H1 (cell line): ENCODE data around the gene PPP1R15B. TPM values are rescaled to one million over a fixed set of nuclear protein-coding genes. Genes with fewer than 3 reads are reported as not detected.

Experiments used
- CTCF ChIA-PET: fragments of 300-600 bp; sonication (Branson Sonifier 250); formaldehyde crosslinking; loops from one replicate; lab custom pipeline; 2021; ENCODE audit not compliant: partially characterized antibody; lab: Charles Lee
- POLR2A ChIA-PET: fragments of 300-600 bp; sonication (Branson Sonifier 250); formaldehyde crosslinking; loops from one replicate; lab custom pipeline; 2021; ENCODE audit warnings: inconsistent platforms; ENCODE audit not compliant: partially characterized antibody; lab: Charles Lee
- DNase-seq, 2 experiments: peaks; one replicate each; pipeline versions ENCODE4 v3.0.0 to v3.0.0-alpha.2; 2010 to 2022; ENCODE audit warnings: low spot score in 2 of 2, low read depth in 1 of 2, mixed read lengths in 1 of 2
- FAIRE-seq: peaks from 2 replicates; lab custom pipeline; 2011; peaks lifted over from hg19 to GRCh38; lab: Jason Lieb, UNC
- H2AFZ ChIP-seq: 2 replicates; pipeline ENCODE4 v1.8.1; 2012; ENCODE audit warnings: low read length, inconsistent platforms
- H2AK5ac ChIP-seq: 2 replicates; pipeline ENCODE4 v1.6.1; 2013; ENCODE audit warnings: low read depth, low read length
- H2BK120ac ChIP-seq: replicated peaks from 2 replicates; pipeline ENCODE3; 2013; ENCODE audit warnings: low read depth, low read length, inconsistent platforms
- H2BK12ac ChIP-seq: 2 replicates; pipeline ENCODE4 v1.6.1; 2013; ENCODE audit warnings: low read depth, low read length
- H2BK15ac ChIP-seq: 2 replicates; pipeline ENCODE4 v1.6.1; 2013; ENCODE audit warnings: low read length
- H2BK20ac ChIP-seq: 2 replicates; pipeline ENCODE4 v1.6.1; 2013; ENCODE audit warnings: low read length
- H2BK5ac ChIP-seq: 2 replicates; pipeline ENCODE4 v1.6.1; 2013; ENCODE audit warnings: low read depth, low read length
- H3K14ac ChIP-seq: 2 replicates; pipeline ENCODE4 v1.6.1; 2013; ENCODE audit warnings: inconsistent platforms; ENCODE audit not compliant: insufficient read length
- H3K18ac ChIP-seq: 2 replicates; pipeline ENCODE4 v1.6.1; 2013; ENCODE audit warnings: low read length; ENCODE audit errors: extremely low read depth
- H3K23ac ChIP-seq: 2 replicates; pipeline ENCODE4 v1.6.1; 2013; ENCODE audit warnings: inconsistent platforms; ENCODE audit not compliant: insufficient read length
- H3K23me2 ChIP-seq: 2 replicates; pipeline ENCODE4 v1.6.1; 2013; ENCODE audit warnings: low read depth, low read length
- H3K27ac ChIP-seq: 2 replicates; pipeline ENCODE4 v1.6.1; 2011; ENCODE audit warnings: low read depth, low read length, inconsistent platforms
- H3K27me3 ChIP-seq, 4 experiments: replicated peaks in 1 of 4; 1 replicate in 1 of 4; 2 replicates in 3 of 4; pipeline versions ENCODE4 v1.6.1 to v1.8.1; 2011 to 2013; ENCODE audit warnings: low read length in 3 of 4, mild to moderate bottlenecking in 3 of 4, inconsistent platforms in 2 of 4, mixed read lengths in 2 of 4, moderate library complexity in 1 of 4; ENCODE audit not compliant: control insufficient read depth in 3 of 4, insufficient read depth in 3 of 4; ENCODE audit errors: extremely low read depth in 1 of 4
- H3K36me3 ChIP-seq, 4 experiments: 2 replicates each; pipeline versions ENCODE4 v1.6.1 to v1.8.1; 2011 to 2013; ENCODE audit warnings: mild to moderate bottlenecking in 4 of 4, low read length in 3 of 4, moderate library complexity in 2 of 4, control low read depth in 1 of 4, inconsistent platforms in 1 of 4; ENCODE audit not compliant: insufficient read depth in 4 of 4, control insufficient read depth in 2 of 4
- H3K4ac ChIP-seq: replicated peaks from 2 replicates; pipeline ENCODE3; 2013; ENCODE audit warnings: low read length, low read depth, mixed read lengths, inconsistent platforms; ENCODE audit not compliant: insufficient read length
- H3K4me1 ChIP-seq, 4 experiments: replicated peaks in 1 of 4; 1 replicate in 1 of 4; 2 replicates in 3 of 4; pipeline versions ENCODE4 v1.6.1 to v1.8.1; 2011 to 2013; ENCODE audit warnings: low read length in 3 of 4, inconsistent platforms in 2 of 4, mixed read lengths in 1 of 4; ENCODE audit not compliant: insufficient read depth in 4 of 4, control insufficient read depth in 3 of 4
- H3K4me2 ChIP-seq, 2 experiments: 2 replicates each; pipeline versions ENCODE4 v1.6.1 to v1.8.1; 2011 to 2013; ENCODE audit warnings: low read depth in 2 of 2, low read length in 2 of 2, control low read depth in 1 of 2, inconsistent platforms in 1 of 2, mild to moderate bottlenecking in 1 of 2; ENCODE audit not compliant: insufficient read depth in 1 of 2
- H3K4me3 ChIP-seq, 4 experiments: fragments of 200-600, 300-600 bp in 1 of 4; sonication (generic), shearing (Covaris generic), sonication (Bioruptor Twin) in 1 of 4; 2 replicates each; pipeline versions ENCODE4 v1.5.1 to v1.8.1; 2011 to 2016; ENCODE audit warnings: low read length in 4 of 4, low read depth in 3 of 4, control low read depth in 2 of 4, inconsistent platforms in 2 of 4, mild to moderate bottlenecking in 2 of 4, mixed read lengths in 1 of 4, moderate library complexity in 1 of 4; ENCODE audit not compliant: insufficient read depth in 2 of 4; ENCODE audit errors: extremely low read depth in 1 of 4
- H3K56ac ChIP-seq: replicated peaks from 2 replicates; pipeline ENCODE3; 2013; ENCODE audit warnings: low read depth, mild to moderate bottlenecking, mixed read lengths, low read length, inconsistent platforms; ENCODE audit not compliant: insufficient read length
- H3K79me1 ChIP-seq: 2 replicates; pipeline ENCODE4 v1.6.1; 2013; ENCODE audit warnings: low read depth, low read length, control low read depth
- H3K79me2 ChIP-seq, 2 experiments: 2 replicates each; pipeline versions ENCODE4 v1.6.1 to v1.8.1; 2012 to 2013; ENCODE audit warnings: low read length in 2 of 2, mild to moderate bottlenecking in 2 of 2, inconsistent platforms in 1 of 2; ENCODE audit not compliant: insufficient read depth in 2 of 2, control insufficient read depth in 1 of 2
- H3K9ac ChIP-seq, 4 experiments: replicated peaks in 1 of 4; 1 replicate in 1 of 4; 2 replicates in 3 of 4; pipeline versions ENCODE4 v1.6.1 to v1.8.1; 2011 to 2013; ENCODE audit warnings: low read depth in 3 of 4, low read length in 3 of 4, control low read depth in 2 of 4, mild to moderate bottlenecking in 2 of 4, moderate library complexity in 2 of 4, inconsistent platforms in 1 of 4; ENCODE audit errors: extremely low read depth in 1 of 4
- H3K9me3 ChIP-seq, 2 experiments: 2 replicates each; pipeline versions ENCODE4 v1.6.1 to v1.8.1; 2012 to 2013; ENCODE audit warnings: mild to moderate bottlenecking in 2 of 2, moderate library complexity in 2 of 2, control low read depth in 1 of 2, inconsistent platforms in 1 of 2, low read depth in 1 of 2, low read length in 1 of 2, mixed read lengths in 1 of 2; ENCODE audit not compliant: insufficient read depth in 2 of 2
- H4K20me1 ChIP-seq, 2 experiments: replicated peaks in 1 of 2; 2 replicates each; pipeline versions ENCODE3 to v1.8.1; 2011 to 2013; ENCODE audit warnings: inconsistent platforms in 2 of 2, low read length in 2 of 2, mild to moderate bottlenecking in 1 of 2; ENCODE audit not compliant: insufficient read depth in 2 of 2, control insufficient read depth in 1 of 2
- H4K5ac ChIP-seq: 2 replicates; pipeline ENCODE4 v1.6.1; 2013; ENCODE audit warnings: low read length, low read depth, mixed read lengths, inconsistent platforms; ENCODE audit not compliant: insufficient read length
- H4K8ac ChIP-seq: 2 replicates; pipeline ENCODE4 v1.8.0; 2013; ENCODE audit warnings: mild to moderate bottlenecking, moderate library complexity, low read length, inconsistent platforms; ENCODE audit not compliant: insufficient read depth; ENCODE audit errors: extremely low read depth
- H4K91ac ChIP-seq: replicated peaks from 2 replicates; pipeline ENCODE3; 2013; ENCODE audit warnings: low read length, mixed read lengths, inconsistent platforms; ENCODE audit not compliant: insufficient read length
- BRCA1 ChIP-seq: IDR thresholded peaks from 2 replicates; pipeline ENCODE4 v1.6.1; 2012; ENCODE audit warnings: low read depth, low read length, improper control_type of control experiment
- WGBS, 2 experiments: shearing (Covaris generic) in 1 of 2; methylation state at CpG; one replicate each; pipeline versions ENCODE4 v1.1.6 to v1.1.7; 2013 to 2015; ENCODE audit warnings: low lambda C conversion rate in 2 of 2, mixed read lengths in 2 of 2, inconsistent platforms in 1 of 2, low coverage in 1 of 2, missing lambda C conversion rate in 1 of 2; ENCODE audit not compliant: insufficient replicate concordance in 2 of 2, insufficient coverage in 1 of 2, insufficient read length in 1 of 2; ENCODE audit errors: extremely low coverage in 1 of 2, missing lambda C conversion rate in 1 of 2; 5-methylcytosine and 5-hydroxymethylcytosine counted together
- polyA plus RNA-seq, 7 experiments: library from polyadenylated mRNA; depleted of rRNA in 3 of 7; stranded (reverse) in 5 of 7; unstranded in 2 of 7; fragments of >200 nt in 5 of 7; fragments of 200-250 nt in 2 of 7; gene quantifications; 1 replicate in 5 of 7; 2 replicates in 1 of 7; 4 replicates in 1 of 7; pipeline versions ENCODE4 v1.2.1 to v1.2.3, GENCODE V29; 2011 to 2013; ENCODE audit warnings: missing spikeins in 2 of 7, mixed read lengths in 2 of 7
- total RNA-seq: library from RNA; stranded (reverse); fragmentation: NEBNext Ultra II Directional; extraction: Animal tissue kit (Norgen Biotek cat#: 25700); gene quantifications from 2 replicates; pipeline ENCODE4 v1.2.1, GENCODE V29; 2021
- TF ChIP-seq, protein P1 (sequence below): IDR thresholded peaks from 2 replicates; pipeline ENCODE4 v1.6.1; 2012; ENCODE audit warnings: inconsistent platforms

PPP1R15B gene
- total and polyA plus RNA-seq, 2 of the 8 experiments (the other 6 are each of a cell fraction or from before 2014, with no cell fraction given), result 14.4 to 72.2 TPM

DNA sequence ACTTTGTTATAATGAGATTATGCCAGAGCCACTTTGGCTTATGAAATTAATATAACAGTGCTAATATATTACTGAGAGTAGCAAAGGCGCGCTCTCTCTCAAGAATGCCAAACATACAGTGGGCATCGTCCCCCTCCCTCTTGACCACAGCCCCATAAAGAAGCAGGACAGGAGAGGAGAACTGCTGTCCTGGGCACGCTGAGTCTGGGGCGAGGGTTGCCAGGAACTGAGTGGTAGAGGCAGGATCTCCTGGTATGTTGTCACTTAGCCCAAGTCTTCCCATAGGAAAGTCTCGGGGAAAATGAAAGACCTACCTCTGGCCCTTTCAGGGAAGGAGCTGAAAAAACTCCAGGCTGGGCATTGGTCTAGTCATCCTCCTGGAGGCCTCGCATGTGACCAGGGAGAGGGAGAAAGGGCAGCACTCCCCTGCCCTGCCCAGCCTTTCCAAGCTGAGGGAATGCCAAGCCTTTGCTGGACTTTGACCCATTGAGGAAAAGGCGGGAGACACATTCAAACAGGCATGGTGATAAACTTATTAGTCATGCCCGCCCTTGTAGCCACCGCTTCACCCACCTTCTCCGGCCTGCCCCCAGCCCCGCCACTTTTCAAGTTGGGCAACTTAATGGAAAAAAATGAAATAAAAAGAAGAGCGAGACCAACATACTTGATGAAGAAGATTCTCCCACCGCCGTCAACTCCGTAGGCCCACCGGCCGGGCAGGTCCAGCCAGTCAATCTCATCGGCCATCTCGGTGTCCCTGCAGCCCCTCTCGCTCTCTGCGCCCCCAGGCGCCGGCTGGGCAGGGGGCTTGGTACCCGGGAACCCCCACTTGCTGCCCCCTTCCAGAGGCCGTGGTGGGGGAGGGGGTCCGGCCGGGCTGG is 34.5 kb downstream of the PPP1R15B start:
- Histone ChIP-seq H3K56ac (no peak overlapping the region), H2BK12ac (no peak overlapping the region; the same call in 1 of the 2 replicates), H2BK120ac (no peak overlapping the region), H3K4me3 (peak overlapping the region; percentile 46 to 87 (median 67)), H3K18ac (0 out of 2 replicates have a peak overlapping the region, but pooled peaks have one; percentile 64), H3K23me2 (peaks cover 8% of the 10 kb centered on the region), H4K5ac (no peak overlapping the region), H3K79me1 (no peaks in the 10 kb centered on the region)
- CTCF ChIA-PET, result interaction anchor here (0.7 to 11.3 kb wide), 12 partner anchors 10 to 185 kb away, joined by 3 to 107 read pairs (median 4); partner anchors contain the start of genes GOLT1A and PLEKHA6
- POLR2A ChIA-PET, result interaction anchor here (0.6 to 1.6 kb wide), 7 partner anchors 12 to 163 kb away, joined by 3 to 4 read pairs (median 3); partner anchors contain the start of gene GOLT1A
- FAIRE-seq, result no peak
- 49% methylated on average over 28 of the region's 28 CpGs; no CpG with 5 or more reads in 1 of the 2 experiments for WGBS, 2 experiments
- TF ChIP-seq, protein P1, sequence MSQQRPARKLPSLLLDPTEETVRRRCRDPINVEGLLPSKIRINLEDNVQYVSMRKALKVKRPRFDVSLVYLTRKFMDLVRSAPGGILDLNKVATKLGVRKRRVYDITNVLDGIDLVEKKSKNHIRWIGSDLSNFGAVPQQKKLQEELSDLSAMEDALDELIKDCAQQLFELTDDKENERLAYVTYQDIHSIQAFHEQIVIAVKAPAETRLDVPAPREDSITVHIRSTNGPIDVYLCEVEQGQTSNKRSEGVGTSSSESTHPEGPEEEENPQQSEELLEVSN, result peak; percentile 87
- TF ChIP-seq BRCA1, result no peak
- TF ChIP-seq, all 59 proteins: peak for 1
- Histone ChIP-seq H2BK5ac (no peak overlapping the region), H3K36me3 (no peaks in the 10 kb centered on the region), H3K14ac (no peak overlapping the region), H3K4ac (no peak overlapping the region), H3K9ac (no peak overlapping the region), H3K4me2 (peak overlapping the region; percentile 84 to 91), H2AFZ (peak overlapping the region; percentile 98; the same call in 1 of the 2 replicates), H3K23ac (no peak overlapping the region), H3K27ac (no peak overlapping the region), H3K9me3 (no peaks in the 10 kb centered on the region), H4K8ac (peak overlapping the region; percentile 64; the same call in 1 of the 2 replicates), H2BK20ac (no peak overlapping the region), H3K4me1 (peaks cover 0 to 4% (median 1%) of the 10 kb centered on the region in 4 experiments; a peak in 6 of 7 replicates), H4K20me1 (no peaks in the 10 kb centered on the region), H3K27me3 (peaks cover 5 to 52% (median 27%) of the 10 kb centered on the region in 4 experiments), H3K79me2 (no peaks in the 10 kb centered on the region), H2BK15ac (no peak overlapping the region), H4K91ac (no peak overlapping the region), H2AK5ac (no peak overlapping the region)
- DNase-seq, result no peak
